CD4-positive, alpha-beta T cell (primary cell): ENCODE data around the gene ZNF106. TPM values are rescaled to one million over a fixed set of nuclear protein-coding genes. Genes with fewer than 3 reads are reported as not detected.

Experiments used
- ATAC-seq: fragments of 200-7000 bp; cut with Tn5 transposase; one replicate; pipeline ENCODE4 v1.10.0; 2022; ENCODE audit warnings: mild to moderate bottlenecking; ENCODE audit not compliant: poor library complexity
- CTCF ChIA-PET: fragments of 350-600 bp; sonication (Branson Sonifier 250); formaldehyde crosslinking; loops from one replicate; lab custom pipeline; 2021; ENCODE audit warnings: antibody characterized with exemption, inconsistent platforms; lab: Charles Lee
- POLR2A ChIA-PET: fragments of 350-600 bp; sonication (Branson Sonifier 250); formaldehyde crosslinking; loops from one replicate; lab custom pipeline; 2021; ENCODE audit warnings: antibody characterized with exemption, inconsistent platforms; lab: Charles Lee
- DNase-seq, 14 experiments: peaks; one replicate each; pipeline ENCODE4 v3.0.0-alpha.2; 2013 to 2020; ENCODE audit warnings: mixed read lengths in 2 of 14
- H3K27ac ChIP-seq, 2 donors: one replicate each; pipeline versions ENCODE4 v1.5.1 to v1.7.0; 2013; ENCODE audit warnings: low read length in 2 of 2, low read depth in 1 of 2, mild to moderate bottlenecking in 1 of 2
- H3K27me3 ChIP-seq, 2 experiments: 1 replicate in 1 of 2; 2 replicates in 1 of 2; pipeline versions ENCODE4 v1.6.1 to v1.7.0; 2013; ENCODE audit warnings: low read length in 2 of 2, control low read depth in 1 of 2, mild to moderate bottlenecking in 1 of 2, moderate library complexity in 1 of 2; ENCODE audit not compliant: insufficient read depth in 2 of 2, control insufficient read depth in 1 of 2
- H3K36me3 ChIP-seq: one replicate; pipeline ENCODE4 v1.6.1; 2013; ENCODE audit warnings: low read length, control low read depth; ENCODE audit not compliant: insufficient read depth
- H3K4me1 ChIP-seq: one replicate; pipeline ENCODE4 v1.6.1; 2013; ENCODE audit warnings: low read length, control low read depth; ENCODE audit not compliant: insufficient read depth
- H3K4me3 ChIP-seq: one replicate; pipeline ENCODE4 v1.5.1; 2013; ENCODE audit warnings: mild to moderate bottlenecking, low read length, moderate library complexity
- H3K9me3 ChIP-seq, 2 experiments: 1 replicate in 1 of 2; 2 replicates in 1 of 2; pipeline versions ENCODE4 v1.6.1 to v1.7.0; 2013; ENCODE audit warnings: low read length in 2 of 2, mild to moderate bottlenecking in 2 of 2, control low read depth in 1 of 2, moderate library complexity in 1 of 2; ENCODE audit not compliant: control insufficient read depth in 1 of 2, insufficient read depth in 1 of 2
- H3K27ac Mint-ChIP-seq: one replicate; pipeline ENCODE4 v1.8.0; 2020; ENCODE audit warnings: mixed read lengths
- H3K27me3 Mint-ChIP-seq: one replicate; pipeline ENCODE4 v1.8.0; 2021; ENCODE audit warnings: mixed read lengths
- H3K36me3 Mint-ChIP-seq: one replicate; pipeline ENCODE4 v1.8.0; 2021; ENCODE audit warnings: low read depth, mixed read lengths
- H3K4me1 Mint-ChIP-seq: one replicate; pipeline ENCODE4 v1.8.0; 2021; ENCODE audit warnings: low read depth, mixed read lengths
- H3K4me3 Mint-ChIP-seq: one replicate; pipeline ENCODE4 v1.8.0; 2020; ENCODE audit warnings: mild to moderate bottlenecking, mixed read lengths
- H3K9me3 Mint-ChIP-seq: one replicate; pipeline ENCODE4 v1.8.0; 2020; ENCODE audit warnings: mixed read lengths
- intact Hi-C, 2 experiments: fragments of 100-400 bp; cut with DNase I in 1 of 2; cut with micrococcal nuclease in 1 of 2; formaldehyde crosslinking; loops; one replicate each; pipeline versions ENCODE4 v1.15.1 to v1.9.0; 2023 to 2025; cut with DNase I, micrococcal nuclease
- total RNA-seq, 174 experiments: library from RNA in 2 of 174; stranded (reverse) in 2 of 174; gene quantifications; one replicate each; pipeline ENCODE4 v1.2.3 and lab custom pipeline; 2021 to 2026
- TF ChIP-seq, protein P1 (sequence below): fragments of 200-600 bp; IDR thresholded peaks from one replicate; pipeline ENCODE4 v1.8.0; 2022; ENCODE audit warnings: antibody characterized with exemption, mild to moderate bottlenecking

The ZNF106 gene
- total RNA-seq, 2 experiments from 2014 or later, result 30.9 to 31.4 TPM

DNA sequence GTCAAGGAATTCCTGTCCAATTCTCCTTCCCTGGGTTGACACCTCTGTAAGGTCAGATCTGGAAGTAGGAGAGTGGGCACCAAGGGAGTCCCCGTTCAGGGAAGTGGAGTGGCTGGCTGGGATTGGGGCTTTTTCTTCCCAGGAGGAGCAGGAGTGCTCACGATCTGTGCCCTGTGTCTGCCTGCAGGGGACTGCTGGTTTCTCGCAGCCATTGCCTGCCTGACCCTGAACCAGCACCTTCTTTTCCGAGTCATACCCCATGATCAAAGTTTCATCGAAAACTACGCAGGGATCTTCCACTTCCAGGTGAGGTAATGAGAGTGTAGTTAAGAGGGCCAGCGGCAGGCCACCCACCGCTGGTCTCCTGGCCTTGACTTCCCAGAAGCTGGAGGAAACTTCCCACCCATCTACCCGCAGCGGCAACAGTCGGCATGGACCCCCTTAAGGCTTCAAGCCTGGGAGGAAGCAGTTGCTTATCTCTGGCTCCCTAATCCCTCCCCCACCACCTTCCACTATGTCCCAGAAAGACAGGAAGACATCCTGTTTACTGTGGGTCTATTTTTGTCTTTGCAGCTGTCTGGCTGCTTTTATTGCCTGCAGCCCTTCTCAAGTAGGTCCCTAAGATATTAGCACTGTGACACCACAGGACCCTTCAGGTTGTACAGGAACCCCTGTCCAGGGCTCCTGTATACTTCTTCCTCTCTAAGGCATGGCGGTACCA, 104.8 kb downstream of the ZNF106 start:
- no peaks in the 10 kb centered on the region for H3K27me3 ChIP-seq
- no peaks in the 10 kb centered on the region for H3K9me3 Mint-ChIP-seq
- H3K27me3 Mint-ChIP-seq, result no peaks in the 10 kb centered on the region
- H3K4me3 ChIP-seq, result no peak overlapping the region
- no peaks in the 10 kb centered on the region for H3K4me1 Mint-ChIP-seq
- intact Hi-C loops, result no loop called here
- H3K27ac Mint-ChIP-seq, result no peak overlapping the region
- H3K4me1 ChIP-seq, result no peaks in the 10 kb centered on the region
- ATAC-seq (no peak), DNase-seq (no peak)
- peaks cover 17% of the 10 kb centered on the region for H3K36me3 Mint-ChIP-seq
- ChIA-PET POLR2A (no interaction called here), CTCF (no interaction called here)
- no peaks in the 10 kb centered on the region for H3K36me3 ChIP-seq
- no peak overlapping the region for H3K4me3 Mint-ChIP-seq
- TF ChIP-seq, protein P1, sequence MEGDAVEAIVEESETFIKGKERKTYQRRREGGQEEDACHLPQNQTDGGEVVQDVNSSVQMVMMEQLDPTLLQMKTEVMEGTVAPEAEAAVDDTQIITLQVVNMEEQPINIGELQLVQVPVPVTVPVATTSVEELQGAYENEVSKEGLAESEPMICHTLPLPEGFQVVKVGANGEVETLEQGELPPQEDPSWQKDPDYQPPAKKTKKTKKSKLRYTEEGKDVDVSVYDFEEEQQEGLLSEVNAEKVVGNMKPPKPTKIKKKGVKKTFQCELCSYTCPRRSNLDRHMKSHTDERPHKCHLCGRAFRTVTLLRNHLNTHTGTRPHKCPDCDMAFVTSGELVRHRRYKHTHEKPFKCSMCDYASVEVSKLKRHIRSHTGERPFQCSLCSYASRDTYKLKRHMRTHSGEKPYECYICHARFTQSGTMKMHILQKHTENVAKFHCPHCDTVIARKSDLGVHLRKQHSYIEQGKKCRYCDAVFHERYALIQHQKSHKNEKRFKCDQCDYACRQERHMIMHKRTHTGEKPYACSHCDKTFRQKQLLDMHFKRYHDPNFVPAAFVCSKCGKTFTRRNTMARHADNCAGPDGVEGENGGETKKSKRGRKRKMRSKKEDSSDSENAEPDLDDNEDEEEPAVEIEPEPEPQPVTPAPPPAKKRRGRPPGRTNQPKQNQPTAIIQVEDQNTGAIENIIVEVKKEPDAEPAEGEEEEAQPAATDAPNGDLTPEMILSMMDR, result no peak
- no peak overlapping the region for H3K27ac ChIP-seq
- no peaks in the 10 kb centered on the region for H3K9me3 ChIP-seq

DNA sequence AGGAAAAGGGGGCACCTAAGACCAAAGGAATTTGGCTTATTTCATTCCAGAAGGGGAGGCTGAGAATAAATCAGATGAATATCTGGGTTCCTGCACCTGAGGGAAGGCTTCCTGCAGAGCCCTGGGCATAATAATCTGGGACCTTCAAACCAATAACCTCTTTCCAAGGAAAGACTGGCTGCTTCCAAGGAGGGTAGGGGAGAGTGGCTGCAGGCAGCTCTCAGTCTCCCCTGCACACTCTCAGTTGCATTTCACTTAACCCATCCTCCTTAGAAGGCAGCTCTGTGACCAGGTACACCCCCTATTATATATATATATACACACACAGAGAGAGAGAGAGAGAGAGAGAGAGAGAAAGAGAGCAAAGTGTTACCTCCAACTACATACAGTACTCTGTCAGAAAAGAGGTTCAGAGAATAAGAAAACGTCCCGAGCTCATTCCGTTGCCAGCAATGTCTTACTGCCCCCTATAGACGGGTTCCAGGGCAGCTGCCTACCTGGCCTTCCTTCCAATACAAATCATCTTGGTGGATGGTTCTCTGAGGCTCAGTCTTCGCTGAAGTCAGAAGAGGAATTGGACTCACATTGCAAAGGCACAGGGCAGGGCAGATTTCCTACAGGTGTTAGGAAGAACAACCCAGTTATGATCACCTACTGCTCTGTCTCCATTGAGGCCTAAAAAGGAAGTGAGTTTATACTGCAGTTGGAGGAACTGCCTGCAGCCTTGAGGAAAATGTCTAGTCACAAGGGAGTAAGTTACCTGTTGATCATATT, 105.5 kb downstream of the ZNF106 start:
- Mint-ChIP-seq H3K4me1 (no peaks in the 10 kb centered on the region), H3K27ac (no peak overlapping the region), H3K27me3 (no peaks in the 10 kb centered on the region), H3K4me3 (no peak overlapping the region), H3K36me3 (peaks cover 17% of the 10 kb centered on the region), H3K9me3 (no peaks in the 10 kb centered on the region)
- CTCF ChIA-PET, result no interaction called here
- peak in 2 of 14 experiments; percentile 11 to 19 for DNase-seq
- H3K4me1 ChIP-seq, result no peaks in the 10 kb centered on the region
- POLR2A ChIA-PET, result interaction anchor here (0.9 kb wide), 1 partner anchor 11 kb away, joined by 3 read pairs; no protein-coding TSS in a partner anchor
- TF ChIP-seq, protein P1, result no peak
- no peaks in the 10 kb centered on the region for H3K27me3 ChIP-seq
- intact Hi-C loops, result no loop called here
- no peak for ATAC-seq
- no peaks in the 10 kb centered on the region for H3K36me3 ChIP-seq
- H3K4me3 ChIP-seq, result no peak overlapping the region
- no peaks in the 10 kb centered on the region for H3K9me3 ChIP-seq
- no peak overlapping the region for H3K27ac ChIP-seq

DNA sequence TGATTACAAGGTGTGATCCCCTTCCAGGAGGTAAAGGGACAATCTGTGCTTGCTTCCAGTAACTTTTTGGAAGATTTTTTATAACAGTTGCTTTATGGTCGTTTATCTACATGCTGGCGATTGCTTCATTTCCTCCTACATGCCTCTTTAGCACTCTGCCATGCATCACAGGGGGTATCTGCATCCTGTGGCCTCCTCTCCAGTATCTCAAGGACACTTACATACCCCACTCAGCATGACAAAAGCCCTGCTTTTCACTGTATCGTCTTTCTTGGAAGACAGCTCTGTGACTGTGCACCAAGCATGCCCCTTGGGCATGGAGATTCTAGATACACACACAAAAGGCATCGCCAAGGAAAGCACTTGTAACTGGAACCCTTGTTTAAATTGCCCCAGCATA, 106.3 kb downstream of the ZNF106 start:
- Histone ChIP-seq H3K9me3 (peaks cover 0 to 4% of the 10 kb centered on the region in 2 experiments), H3K27ac (no peak overlapping the region), H3K4me3 (no peak overlapping the region), H3K4me1 (no peaks in the 10 kb centered on the region), H3K27me3 (no peaks in the 10 kb centered on the region), H3K36me3 (no peaks in the 10 kb centered on the region)
- CTCF ChIA-PET, result no interaction called here
- H3K9me3 Mint-ChIP-seq, result no peaks in the 10 kb centered on the region
- no peaks in the 10 kb centered on the region for H3K4me1 Mint-ChIP-seq
- DNase-seq (no peak), ATAC-seq (no peak)
- H3K36me3 Mint-ChIP-seq, result peaks cover 19% of the 10 kb centered on the region
- no peaks in the 10 kb centered on the region for H3K27me3 Mint-ChIP-seq
- no peak overlapping the region for H3K27ac Mint-ChIP-seq
- intact Hi-C loops, result no loop called here
- no peak overlapping the region for H3K4me3 Mint-ChIP-seq
- POLR2A ChIA-PET, result interaction anchor here (0.9 kb wide), 1 partner anchor 10 kb away, joined by 3 read pairs; no protein-coding TSS in a partner anchor
- TF ChIP-seq, protein P1, result no peak
